Measurements from ENCODE around the gene ARSJ.
"Not testable (repeated sequence)": the region's sequence is repeated elsewhere in the genome, so short reads cannot be mapped to it uniquely, and the experiment has no call there.

ARSJ gene

GRCh38 chr4:114015444-114015899 lies 36.0 kb upstream of the ARSJ start:
- Histone ChIP-seq H3K4me1 (ENCODE audit: control insufficient read depth, insufficient read depth, low read length) (no peaks in the 10 kb centered on the region), H3K27me3 (ENCODE audit: control insufficient read depth, insufficient read depth, low read length, poor library complexity, severe bottlenecking) (no peaks in the 10 kb centered on the region), H3K27ac (ENCODE audit: insufficient read depth, low read depth, low read length, poor library complexity, severe bottlenecking) (no peak overlapping the region), H3K9me3 (ENCODE audit: control insufficient read depth, low read length) (no peaks in the 10 kb centered on the region), H3K36me3 (ENCODE audit: control insufficient read depth, insufficient read depth, low read length) (no peaks in the 10 kb centered on the region), H3K4me3 (ENCODE audit: insufficient read depth, low read depth, low read length) (no peak overlapping the region)
- WGBS, 2 experiments = 84 to 98% methylated on average over 1 of the region's 1 CpG

- not testable (repeated sequence) for H3K4me1 ChIP-seq (ENCODE audit: control insufficient read depth, insufficient read depth, low read length); H3K27ac ChIP-seq (ENCODE audit: insufficient read depth, low read depth, low read length, poor library complexity, severe bottlenecking); H3K4me3 ChIP-seq (ENCODE audit: insufficient read depth, low read depth, low read length); H3K36me3 ChIP-seq (ENCODE audit: control insufficient read depth, insufficient read depth, low read length); H3K27me3 ChIP-seq (ENCODE audit: control insufficient read depth, insufficient read depth, low read length, poor library complexity, severe bottlenecking); H3K9me3 ChIP-seq (ENCODE audit: control insufficient read depth, low read length)
- 94 to 95% methylated on average over 4 of the region's 4 CpGs for WGBS, 2 experiments
Measured at GRCh38 chr4:114013201-114013600, 33.8 kb upstream of the ARSJ start.

- 89% methylated on average over 8 of the region's 8 CpGs for WGBS, 2 experiments
- Histone ChIP-seq H3K27me3 (ENCODE audit: control insufficient read depth, insufficient read depth, low read length, poor library complexity, severe bottlenecking) (no peaks in the 10 kb centered on the region), H3K9me3 (ENCODE audit: control insufficient read depth, low read length) (no peaks in the 10 kb centered on the region), H3K27ac (ENCODE audit: insufficient read depth, low read depth, low read length, poor library complexity, severe bottlenecking) (no peak overlapping the region), H3K4me1 (ENCODE audit: control insufficient read depth, insufficient read depth, low read length) (no peaks in the 10 kb centered on the region), H3K36me3 (ENCODE audit: control insufficient read depth, insufficient read depth, low read length) (no peaks in the 10 kb centered on the region), H3K4me3 (ENCODE audit: insufficient read depth, low read depth, low read length) (no peak overlapping the region)
Measured at GRCh38 chr4:114012749-114013148, 33.3 kb upstream of the ARSJ start.

GRCh38 chr4:114005569-114006442 lies 26.4 kb upstream of the ARSJ start:
- Histone ChIP-seq H3K4me1 (ENCODE audit: control insufficient read depth, insufficient read depth, low read length) (no peaks in the 10 kb centered on the region), H3K9me3 (ENCODE audit: control insufficient read depth, low read length) (no peaks in the 10 kb centered on the region), H3K36me3 (ENCODE audit: control insufficient read depth, insufficient read depth, low read length) (no peaks in the 10 kb centered on the region), H3K4me3 (ENCODE audit: insufficient read depth, low read depth, low read length) (no peak overlapping the region), H3K27me3 (ENCODE audit: control insufficient read depth, insufficient read depth, low read length, poor library complexity, severe bottlenecking) (no peaks in the 10 kb centered on the region), H3K27ac (ENCODE audit: insufficient read depth, low read depth, low read length, poor library complexity, severe bottlenecking) (no peak overlapping the region)
- WGBS, 2 experiments = 93 to 98% methylated on average over 2 to 4 of the region's 4 CpGs

GRCh38 chr4:114004483-114005226 lies 25.2 kb upstream of the ARSJ start:
- WGBS, 2 experiments = 86 to 87% methylated on average over 20 of the region's 20 CpGs

GRCh38 chr4:113998531-113998930 lies 19.1 kb upstream of the ARSJ start:
- no peak overlapping the region for H3K27ac ChIP-seq (ENCODE audit: insufficient read depth, low read depth, low read length, poor library complexity, severe bottlenecking)
- no peaks in the 10 kb centered on the region for H3K9me3 ChIP-seq (ENCODE audit: control insufficient read depth, low read length)
- no peaks in the 10 kb centered on the region for H3K27me3 ChIP-seq (ENCODE audit: control insufficient read depth, insufficient read depth, low read length, poor library complexity, severe bottlenecking)
- H3K4me3 ChIP-seq (ENCODE audit: insufficient read depth, low read depth, low read length) = no peak overlapping the region
- WGBS, 2 experiments = 100% methylated on average over 1 of the region's 1 CpG; no CpG with 5 or more reads in 1 of the 2 experiments
- H3K36me3 ChIP-seq (ENCODE audit: control insufficient read depth, insufficient read depth, low read length) = no peaks in the 10 kb centered on the region
- H3K4me1 ChIP-seq (ENCODE audit: control insufficient read depth, insufficient read depth, low read length) = no peaks in the 10 kb centered on the region

More at GRCh38 chr4:114004483-114005226, 25.2 kb upstream of the ARSJ start:
- H3K9me3 ChIP-seq (ENCODE audit: control insufficient read depth, low read length); H3K36me3 ChIP-seq (ENCODE audit: control insufficient read depth, insufficient read depth, low read length); H3K27me3 ChIP-seq (ENCODE audit: control insufficient read depth, insufficient read depth, low read length, poor library complexity, severe bottlenecking); H3K4me3 ChIP-seq (ENCODE audit: insufficient read depth, low read depth, low read length); H3K27ac ChIP-seq (ENCODE audit: insufficient read depth, low read depth, low read length, poor library complexity, severe bottlenecking); H3K4me1 ChIP-seq (ENCODE audit: control insufficient read depth, insufficient read depth, low read length): not testable (repeated sequence)

GRCh38 chr4:113998079-113998478 lies 18.6 kb upstream of the ARSJ start:
- Histone ChIP-seq H3K36me3 (ENCODE audit: control insufficient read depth, insufficient read depth, low read length) (no peaks in the 10 kb centered on the region), H3K9me3 (ENCODE audit: control insufficient read depth, low read length) (no peaks in the 10 kb centered on the region), H3K4me3 (ENCODE audit: insufficient read depth, low read depth, low read length) (no peak overlapping the region), H3K27me3 (ENCODE audit: control insufficient read depth, insufficient read depth, low read length, poor library complexity, severe bottlenecking) (no peaks in the 10 kb centered on the region), H3K27ac (ENCODE audit: insufficient read depth, low read depth, low read length, poor library complexity, severe bottlenecking) (no peak overlapping the region), H3K4me1 (ENCODE audit: control insufficient read depth, insufficient read depth, low read length) (no peaks in the 10 kb centered on the region)
- WGBS, 2 experiments = 86 to 89% methylated on average over 5 of the region's 5 CpGs

- no peak overlapping the region for H3K4me3 ChIP-seq (ENCODE audit: insufficient read depth, low read depth, low read length)
- no peaks in the 10 kb centered on the region for H3K4me1 ChIP-seq (ENCODE audit: control insufficient read depth, insufficient read depth, low read length)
- no peaks in the 10 kb centered on the region for H3K27me3 ChIP-seq (ENCODE audit: control insufficient read depth, insufficient read depth, low read length, poor library complexity, severe bottlenecking)
- no peak overlapping the region for H3K27ac ChIP-seq (ENCODE audit: insufficient read depth, low read depth, low read length, poor library complexity, severe bottlenecking)
- H3K36me3 ChIP-seq (ENCODE audit: control insufficient read depth, insufficient read depth, low read length) = no peaks in the 10 kb centered on the region
- no CpG with 5 or more reads among the region's 1 CpG for WGBS, 2 experiments
- no peaks in the 10 kb centered on the region for H3K9me3 ChIP-seq (ENCODE audit: control insufficient read depth, low read length)
Measured at GRCh38 chr4:113997206-113997605, 17.8 kb upstream of the ARSJ start.

GRCh38 chr4:113996599-113997177 lies 17.2 kb upstream of the ARSJ start:
- Histone ChIP-seq H3K36me3 (ENCODE audit: control insufficient read depth, insufficient read depth, low read length) (no peaks in the 10 kb centered on the region), H3K27me3 (ENCODE audit: control insufficient read depth, insufficient read depth, low read length, poor library complexity, severe bottlenecking) (no peaks in the 10 kb centered on the region), H3K4me3 (ENCODE audit: insufficient read depth, low read depth, low read length) (no peak overlapping the region), H3K27ac (ENCODE audit: insufficient read depth, low read depth, low read length, poor library complexity, severe bottlenecking) (no peak overlapping the region), H3K9me3 (ENCODE audit: control insufficient read depth, low read length) (no peaks in the 10 kb centered on the region), H3K4me1 (ENCODE audit: control insufficient read depth, insufficient read depth, low read length) (no peaks in the 10 kb centered on the region)
- WGBS, 2 experiments = 37 to 42% methylated on average over 4 of the region's 4 CpGs

- Histone ChIP-seq H3K36me3 (ENCODE audit: control insufficient read depth, insufficient read depth, low read length) (no peaks in the 10 kb centered on the region), H3K27ac (ENCODE audit: insufficient read depth, low read depth, low read length, poor library complexity, severe bottlenecking) (no peak overlapping the region), H3K27me3 (ENCODE audit: control insufficient read depth, insufficient read depth, low read length, poor library complexity, severe bottlenecking) (no peaks in the 10 kb centered on the region), H3K4me3 (ENCODE audit: insufficient read depth, low read depth, low read length) (no peak overlapping the region), H3K4me1 (ENCODE audit: control insufficient read depth, insufficient read depth, low read length) (no peaks in the 10 kb centered on the region), H3K9me3 (ENCODE audit: control insufficient read depth, low read length) (no peaks in the 10 kb centered on the region)
Measured at GRCh38 chr4:113993887-113994286, 14.4 kb upstream of the ARSJ start.
